ENCODE results near the gene LBX1.
A peak's percentile ranks its signal among the peaks of the same experiment; 100 is the strongest.

Gene LBX1

DNA sequence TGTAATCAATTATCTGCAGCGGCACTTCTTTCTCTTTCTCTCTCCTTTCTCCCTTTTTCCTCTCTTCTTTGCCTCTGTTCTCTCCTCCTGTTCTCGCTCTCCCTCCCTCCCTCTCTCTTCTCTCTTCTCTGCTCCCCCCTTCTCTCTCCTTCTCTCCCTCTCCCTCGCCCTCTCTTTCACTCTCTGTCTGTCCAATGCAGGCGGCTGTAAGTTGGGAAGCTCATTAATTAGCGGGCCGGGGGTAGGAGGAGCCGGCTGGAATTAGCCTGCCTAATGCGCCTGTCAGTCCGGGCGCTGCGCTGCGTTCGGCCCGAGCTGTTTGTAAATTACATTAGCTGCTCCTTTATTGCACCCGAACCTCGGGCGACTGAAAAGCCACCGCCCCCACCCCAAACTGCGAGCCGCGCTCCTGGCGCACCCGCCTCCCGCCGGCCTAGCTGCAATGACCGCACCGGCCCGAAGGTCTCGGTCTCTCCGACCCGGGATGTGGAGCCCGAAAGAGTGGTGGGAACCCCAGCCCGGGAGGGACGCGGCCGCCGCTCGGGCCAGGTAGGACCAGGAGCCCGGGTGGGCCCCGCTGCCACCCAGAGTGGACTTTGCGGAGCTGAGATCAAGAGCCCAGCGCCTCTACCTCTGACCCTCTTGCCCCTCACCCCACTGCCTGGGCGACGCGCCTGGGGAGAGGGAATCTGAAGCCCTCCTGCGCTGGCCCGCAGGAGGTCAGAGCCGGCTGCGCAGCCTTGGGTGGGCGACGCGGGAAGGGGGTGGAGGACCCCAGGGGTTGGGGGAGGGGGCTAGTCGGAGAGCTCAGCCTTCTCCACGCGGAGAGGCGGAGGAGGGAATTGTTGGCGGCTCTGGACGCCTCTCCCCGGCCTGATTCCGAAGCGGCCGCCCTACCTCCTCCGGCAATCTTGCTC, at the start of gene LBX1:
Gene LBX1, minus strand, starts transcription at position 198 of the 917 bp plus-strand sequence. CDS start 648 bp downstream, outside the sequence.
- no peak within 1 kb of the TSS for H3K27ac ChIP-seq
- TF ChIP-seq ZFX (IDR thresholded peaks at IDR 0.05), result no peak

DNA sequence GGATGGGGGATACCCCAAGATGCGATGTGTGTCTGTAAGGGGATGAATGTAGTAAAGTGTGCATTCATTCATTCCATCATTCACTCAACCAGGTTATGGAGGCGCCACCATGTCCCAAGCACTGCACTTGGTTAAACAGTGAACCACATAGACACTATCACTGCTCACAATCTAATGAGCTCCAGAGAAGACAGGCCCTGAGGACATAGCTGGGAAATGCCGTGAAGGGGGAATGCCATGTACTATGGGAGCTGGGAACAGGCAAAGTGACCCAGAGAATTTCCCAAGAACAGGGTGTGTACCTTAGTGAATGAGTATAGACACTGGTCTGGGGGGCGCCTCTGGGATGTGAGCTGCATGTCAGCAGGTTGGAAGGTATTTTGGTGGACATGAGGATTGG, 44.5 kb upstream of the LBX1 start:
- no peak overlapping the region for H3K27ac ChIP-seq
- no peak for TF ChIP-seq CTCF (conservative IDR thresholded peaks at IDR 0.05)
- TF ChIP-seq ZFX (IDR thresholded peaks at IDR 0.05), result no peak

- no peak overlapping the region for H3K27ac ChIP-seq
- TF ChIP-seq CTCF (conservative IDR thresholded peaks at IDR 0.05), result no peak
- no peak for TF ChIP-seq ZFX (IDR thresholded peaks at IDR 0.05)
These were observed 44.1 kb upstream of the LBX1 start for GRCh38 chr10:101273330-101273729.

- no peak overlapping the region for H3K27ac ChIP-seq
- TF ChIP-seq CTCF (conservative IDR thresholded peaks at IDR 0.05), result peak; percentile 72
- TF ChIP-seq ZFX (IDR thresholded peaks at IDR 0.05), result no peak
These were observed 43.1 kb upstream of the LBX1 start for GRCh38 chr10:101272229-101272868.

DNA sequence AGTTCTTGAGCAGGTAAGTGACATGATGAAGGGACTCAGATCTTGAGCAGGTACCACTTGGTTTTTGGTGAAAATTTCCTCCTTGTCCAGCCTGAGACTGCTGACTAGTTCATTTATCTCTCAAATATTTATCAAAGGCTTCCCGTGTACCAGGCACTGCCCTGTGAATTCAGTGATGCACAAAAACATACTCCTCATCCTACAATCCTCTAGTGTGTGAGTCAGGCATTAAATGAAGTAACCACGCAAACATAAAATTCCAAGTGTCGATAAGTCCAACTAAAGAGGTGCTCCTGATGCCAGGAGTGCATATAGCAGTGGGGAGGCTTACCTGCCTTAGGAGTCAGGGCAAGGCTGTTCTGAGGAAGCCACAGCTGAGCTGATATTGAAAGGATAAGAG, 41.5 kb upstream of the LBX1 start:
- H3K27ac ChIP-seq, result no peak overlapping the region
- TF ChIP-seq CTCF (conservative IDR thresholded peaks at IDR 0.05), result no peak
- TF ChIP-seq ZFX (IDR thresholded peaks at IDR 0.05), result no peak

- H3K27ac ChIP-seq, result no peak overlapping the region
- no peak for TF ChIP-seq ZFX (IDR thresholded peaks at IDR 0.05)
- TF ChIP-seq CTCF (conservative IDR thresholded peaks at IDR 0.05), result no peak
These were observed 38.5 kb upstream of the LBX1 start for GRCh38 chr10:101267776-101268175.

DNA sequence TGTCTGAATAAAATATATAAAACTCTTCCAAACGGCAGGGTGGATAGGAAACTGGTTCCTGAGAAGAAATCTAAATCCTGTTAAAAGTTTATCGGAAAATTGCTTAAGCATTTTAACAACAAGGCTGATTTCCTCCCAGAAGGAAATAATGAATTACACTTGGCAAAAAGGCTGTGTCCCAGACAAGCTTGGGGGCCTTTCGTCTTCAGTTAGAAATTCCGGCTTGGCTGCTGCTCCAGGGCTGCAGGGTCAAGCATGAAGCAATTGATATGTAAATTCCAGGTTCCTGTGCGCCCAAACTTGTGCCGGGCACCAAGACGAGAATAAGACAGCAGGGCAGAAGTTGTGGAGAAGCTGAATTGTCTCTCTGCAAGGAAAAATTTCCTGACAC, 38.0 kb upstream of the LBX1 start:
- H3K27ac ChIP-seq, result no peak overlapping the region
- TF ChIP-seq ZFX (IDR thresholded peaks at IDR 0.05) (no peak), CTCF (conservative IDR thresholded peaks at IDR 0.05) (no peak)

Data from C4-2B (cell line).